Lung (tissue), 12 donors: Measurements from ENCODE around the gene HMX3. TPM values are rescaled to one million over a fixed set of nuclear protein-coding genes. Genes with fewer than 3 reads are reported as not detected.

Source experiments
- ATAC-seq: fragments of 200-7000 bp; cut with Tn5 transposase; one replicate; pipeline ENCODE4 v1.9.1; 2020; ENCODE audit warnings: moderate number of reproducible peaks; ENCODE audit not compliant: insufficient read depth, low FRiP score
- DNase-seq, 3 donors: peaks; one replicate each; pipeline ENCODE4 v3.0.0-alpha.2; 2013 to 2017
- H3K27ac ChIP-seq, 2 donors: one replicate each; pipeline ENCODE4 v1.5.1; 2013; ENCODE audit warnings: mild to moderate bottlenecking in 2 of 2, moderate library complexity in 2 of 2, control low read depth in 1 of 2, inconsistent platforms in 1 of 2, low read depth in 1 of 2, low read length in 1 of 2
- H3K27me3 ChIP-seq, 3 donors: one replicate each; pipeline ENCODE4 v1.5.1; 2013; ENCODE audit warnings: low read length in 2 of 3; ENCODE audit not compliant: control insufficient read depth in 3 of 3, insufficient read depth in 3 of 3
- H3K36me3 ChIP-seq, 4 donors: one replicate each; pipeline ENCODE4 v1.5.1; 2013; ENCODE audit warnings: low read length in 4 of 4, mild to moderate bottlenecking in 1 of 4, moderate library complexity in 1 of 4; ENCODE audit not compliant: control insufficient read depth in 4 of 4, insufficient read depth in 4 of 4
- H3K4me1 ChIP-seq, 5 donors: one replicate each; pipeline ENCODE4 v1.5.1; 2013; ENCODE audit warnings: low read length in 5 of 5, mild to moderate bottlenecking in 2 of 5, moderate library complexity in 1 of 5; ENCODE audit not compliant: control insufficient read depth in 5 of 5, insufficient read depth in 5 of 5
- H3K4me3 ChIP-seq: one replicate; pipeline ENCODE4 v1.5.1; 2013; ENCODE audit warnings: mild to moderate bottlenecking, control low read depth, moderate library complexity
- H3K9ac ChIP-seq, 2 donors: one replicate each; pipeline ENCODE4 v1.5.1; 2013; ENCODE audit warnings: low read length in 2 of 2, control low read depth in 1 of 2; ENCODE audit not compliant: insufficient read depth in 1 of 2
- H3K9me3 ChIP-seq, 4 donors: one replicate each; pipeline ENCODE4 v1.5.1; 2013; ENCODE audit warnings: low read length in 3 of 4, mild to moderate bottlenecking in 1 of 4, moderate library complexity in 1 of 4; ENCODE audit not compliant: control insufficient read depth in 4 of 4, insufficient read depth in 3 of 4
- WGBS, 2 donors: extraction: QIAGEN DNeasy Blood & Tissue Kit; methylation state at CpG; one replicate each; pipeline ENCODE4 v1.1.7; 2013; 5-methylcytosine and 5-hydroxymethylcytosine counted together
- polyA plus RNA-seq, 2 donors: library from polyadenylated mRNA; stranded (reverse); fragments of 200-250 nt; gene quantifications; one replicate each; pipeline ENCODE4 v1.2.1, GENCODE V29; 2013
- total RNA-seq, 2 donors: library from RNA; depleted of rRNA in 1 of 2; stranded (reverse); fragments of >200 nt in 1 of 2; gene quantifications; one replicate each; pipeline ENCODE4 v1.2.1, GENCODE V29; 2014 to 2021
- TF ChIP-seq, protein P1 (sequence below): IDR thresholded peaks from 2 replicates; pipeline ENCODE4 v1.5.1; 2012; ENCODE audit warnings: mild to moderate bottlenecking; ENCODE audit errors: control extremely low read depth, extremely low read depth
- donor health status: control.
- donor health status: control.
- donor health status: Bipolar disorder and iron deficiency.
- donor health status: healthy.
- donor health status: DM: yes; HTN: yes; CAD: no.

The HMX3 gene
- total and polyA plus RNA-seq, 4 donors: not detected

DNA sequence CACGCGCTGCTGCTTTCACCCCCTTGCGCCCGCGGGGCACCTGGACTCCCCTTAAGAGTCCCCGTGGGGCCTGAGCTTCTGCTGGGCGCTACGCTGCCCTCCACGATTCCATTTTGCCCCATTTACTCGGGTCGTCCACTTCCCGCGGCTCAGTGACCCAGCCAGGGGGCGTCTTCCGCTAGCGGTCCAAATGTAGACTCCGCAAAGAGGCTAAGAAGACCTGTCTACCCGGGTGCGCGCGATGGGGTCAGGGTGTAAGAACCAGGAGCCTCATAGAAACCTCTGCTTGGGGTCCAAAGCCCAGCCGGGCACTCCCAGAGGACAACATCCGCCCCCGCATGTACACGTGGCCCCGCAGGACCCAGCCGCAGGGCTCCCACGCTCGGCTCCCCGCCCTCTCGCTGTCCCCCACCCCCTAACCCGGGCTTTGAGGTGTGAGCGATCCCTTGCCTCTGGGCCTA lies 7.0 kb downstream of the HMX3 start:
- TF ChIP-seq, protein P1, sequence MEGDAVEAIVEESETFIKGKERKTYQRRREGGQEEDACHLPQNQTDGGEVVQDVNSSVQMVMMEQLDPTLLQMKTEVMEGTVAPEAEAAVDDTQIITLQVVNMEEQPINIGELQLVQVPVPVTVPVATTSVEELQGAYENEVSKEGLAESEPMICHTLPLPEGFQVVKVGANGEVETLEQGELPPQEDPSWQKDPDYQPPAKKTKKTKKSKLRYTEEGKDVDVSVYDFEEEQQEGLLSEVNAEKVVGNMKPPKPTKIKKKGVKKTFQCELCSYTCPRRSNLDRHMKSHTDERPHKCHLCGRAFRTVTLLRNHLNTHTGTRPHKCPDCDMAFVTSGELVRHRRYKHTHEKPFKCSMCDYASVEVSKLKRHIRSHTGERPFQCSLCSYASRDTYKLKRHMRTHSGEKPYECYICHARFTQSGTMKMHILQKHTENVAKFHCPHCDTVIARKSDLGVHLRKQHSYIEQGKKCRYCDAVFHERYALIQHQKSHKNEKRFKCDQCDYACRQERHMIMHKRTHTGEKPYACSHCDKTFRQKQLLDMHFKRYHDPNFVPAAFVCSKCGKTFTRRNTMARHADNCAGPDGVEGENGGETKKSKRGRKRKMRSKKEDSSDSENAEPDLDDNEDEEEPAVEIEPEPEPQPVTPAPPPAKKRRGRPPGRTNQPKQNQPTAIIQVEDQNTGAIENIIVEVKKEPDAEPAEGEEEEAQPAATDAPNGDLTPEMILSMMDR: no peak
- no peak overlapping the region for H3K9ac ChIP-seq
- peaks cover 0 to 10% (median 0%) of the 10 kb centered on the region in 4 donors for H3K9me3 ChIP-seq
- peaks cover 0 to 12% (median 4%) of the 10 kb centered on the region in 5 donors for H3K4me1 ChIP-seq
- no peak overlapping the region for H3K4me3 ChIP-seq
- ATAC-seq (no peak), DNase-seq (no peak)
- peaks cover 5 to 97% (median 94%) of the 10 kb centered on the region in 3 donors for H3K27me3 ChIP-seq
- no peak overlapping the region for H3K27ac ChIP-seq
- no peaks in the 10 kb centered on the region for H3K36me3 ChIP-seq
- WGBS, 2 donors: 2 to 3% methylated on average over 31 to 33 of the region's 33 CpGs

DNA sequence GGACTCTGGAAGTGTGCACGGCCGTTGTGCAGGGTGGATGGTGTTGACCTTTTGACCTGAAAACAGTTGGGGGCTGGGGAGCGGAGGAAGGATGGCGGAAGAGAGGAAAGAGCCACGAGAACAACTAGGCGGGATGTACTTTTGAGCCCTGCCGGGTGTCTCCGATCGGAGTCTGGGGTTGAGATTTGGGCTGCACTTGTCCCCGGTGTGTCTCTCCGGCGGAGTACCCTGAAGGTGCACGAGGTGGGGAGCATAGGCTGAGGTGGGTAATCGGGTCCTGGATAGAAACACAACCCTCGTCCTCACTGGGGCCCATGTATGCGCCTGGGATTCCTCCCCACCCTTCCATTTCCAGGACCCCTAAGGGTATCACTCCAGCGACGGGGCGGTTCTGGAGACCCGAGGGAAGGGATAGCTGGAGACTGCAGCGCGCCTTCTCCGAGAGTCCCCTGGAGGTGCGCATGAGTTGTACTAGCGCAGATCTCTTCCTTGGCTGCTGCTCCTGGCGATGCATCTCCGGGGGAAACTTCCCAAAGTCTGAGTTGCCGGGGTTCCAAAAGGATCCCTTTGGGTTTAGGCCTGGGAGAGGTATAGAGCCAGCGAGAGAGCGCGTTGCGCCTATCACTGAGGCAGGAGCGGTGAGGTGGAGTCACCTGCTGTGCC lies 7.5 kb downstream of the HMX3 start:
- Histone ChIP-seq H3K27ac (no peak overlapping the region), H3K4me3 (no peak overlapping the region), H3K36me3 (no peaks in the 10 kb centered on the region), H3K9ac (no peak overlapping the region), H3K4me1 (peaks cover 0 to 14% (median 4%) of the 10 kb centered on the region in 5 donors), H3K9me3 (peaks cover 0 to 10% (median 0%) of the 10 kb centered on the region in 4 donors), H3K27me3 (peaks cover 10 to 96% (median 88%) of the 10 kb centered on the region in 3 donors)
- WGBS, 2 donors: 5 to 6% methylated on average over 33 of the region's 33 CpGs
- no peak for DNase-seq
- ATAC-seq: no peak
- TF ChIP-seq, protein P1: no peak

DNA sequence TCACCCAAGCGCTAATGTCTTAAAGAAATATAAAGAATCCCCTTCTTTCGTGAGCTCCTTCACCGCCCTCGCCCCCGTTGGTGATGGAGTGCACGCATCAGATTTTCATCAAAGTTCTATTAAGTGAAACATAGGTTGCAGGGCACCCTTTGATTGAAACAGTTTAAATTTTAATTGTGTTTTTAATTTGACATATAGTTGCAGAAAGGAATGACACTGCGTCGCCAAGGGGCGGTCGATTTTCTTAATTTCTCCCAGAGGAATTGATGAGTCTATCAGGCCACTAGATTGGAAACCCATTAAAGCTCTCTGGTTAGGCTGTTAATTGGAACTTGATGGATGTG lies 8.0 kb downstream of the HMX3 start:
- Histone ChIP-seq H3K27ac (no peak overlapping the region), H3K27me3 (peaks cover 15 to 95% (median 85%) of the 10 kb centered on the region in 3 donors), H3K4me3 (no peak overlapping the region), H3K9ac (no peak overlapping the region), H3K4me1 (peaks cover 0 to 17% (median 4%) of the 10 kb centered on the region in 5 donors), H3K9me3 (peaks cover 0 to 12% (median 0%) of the 10 kb centered on the region in 4 donors), H3K36me3 (no peaks in the 10 kb centered on the region)
- 9 to 11% methylated on average over 10 of the region's 10 CpGs for WGBS, 2 donors
- TF ChIP-seq, protein P1: no peak
- ATAC-seq: no peak
- DNase-seq: no peak
